ENCODE measurements around the gene PCSK9.
"Not testable (repeated sequence)": the region's sequence is repeated elsewhere in the genome, so short reads cannot be mapped to it uniquely, and the experiment has no call there.

Gene PCSK9

GRCh38 chr1:55081905-55082296 is 42.6 kb downstream of the PCSK9 start:
- DNase-seq, result no peak

GRCh38 chr1:55084257-55084656 is 44.9 kb downstream of the PCSK9 start:
- no peak for DNase-seq

DNA sequence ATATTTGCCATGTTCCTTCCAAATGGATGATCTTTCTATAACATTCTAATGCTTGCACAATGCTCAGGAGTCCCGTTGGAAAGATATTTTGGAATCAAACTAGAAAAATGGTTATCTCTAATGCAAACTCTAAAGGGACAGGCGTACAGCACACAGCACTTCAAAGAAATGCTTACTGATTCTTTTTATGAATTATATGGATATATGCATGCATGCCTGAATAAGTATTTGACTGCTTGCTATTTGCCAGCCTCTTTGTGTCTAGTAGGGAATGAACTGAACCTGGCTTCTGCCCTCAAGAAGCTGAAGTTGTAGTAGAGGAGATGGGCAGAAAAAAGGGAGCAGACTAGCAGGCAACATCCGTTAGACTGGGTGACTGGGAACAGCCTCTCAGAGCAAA is 48.1 kb downstream of the PCSK9 start:
- DNase-seq, result no peak

- DNase-seq, result no peak
Measured at GRCh38 chr1:55088413-55088812, 49.1 kb downstream of the PCSK9 start.

DNA sequence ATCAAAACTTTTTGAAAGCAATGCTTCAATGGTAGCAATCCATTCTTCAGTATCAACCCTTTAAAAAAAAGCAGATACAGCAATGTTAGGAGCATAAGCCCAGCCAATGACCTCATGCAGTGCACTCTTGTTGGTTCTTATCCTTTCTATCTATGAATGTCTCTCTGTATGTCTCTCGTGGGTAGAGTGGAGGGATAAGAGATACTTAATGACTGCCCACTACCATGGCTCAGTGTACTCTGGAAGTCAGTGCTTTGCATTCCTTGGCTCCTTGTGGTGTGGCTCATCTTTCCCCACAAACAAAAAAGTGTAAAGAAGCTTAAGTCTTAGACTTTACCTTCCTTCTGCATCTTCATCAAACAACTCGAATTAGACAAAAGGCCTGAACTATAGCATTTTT is 50.3 kb downstream of the PCSK9 start:
- DNase-seq, result no peak

DNA sequence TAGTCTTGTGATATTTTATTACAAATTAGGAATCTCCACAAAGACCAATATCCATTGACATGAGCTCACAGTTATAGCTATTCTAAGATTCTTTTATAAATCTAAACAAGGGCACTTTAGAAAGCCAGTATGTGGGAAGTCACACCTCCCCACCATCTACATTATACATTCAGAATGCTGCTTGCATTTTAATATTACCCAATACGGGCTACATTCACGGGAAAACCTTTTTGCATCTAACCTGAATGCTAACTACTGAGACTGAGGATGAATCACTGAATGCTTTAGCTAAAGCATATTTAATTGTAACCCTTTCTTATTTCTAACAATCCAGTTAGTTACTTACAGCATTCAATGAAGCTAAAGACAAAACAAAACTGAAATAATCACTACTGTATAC is 53.1 kb downstream of the PCSK9 start:
- DNase-seq, result no peak

GRCh38 chr1:55095095-55095494 is 55.7 kb downstream of the PCSK9 start:
- no peak for DNase-seq

DNA sequence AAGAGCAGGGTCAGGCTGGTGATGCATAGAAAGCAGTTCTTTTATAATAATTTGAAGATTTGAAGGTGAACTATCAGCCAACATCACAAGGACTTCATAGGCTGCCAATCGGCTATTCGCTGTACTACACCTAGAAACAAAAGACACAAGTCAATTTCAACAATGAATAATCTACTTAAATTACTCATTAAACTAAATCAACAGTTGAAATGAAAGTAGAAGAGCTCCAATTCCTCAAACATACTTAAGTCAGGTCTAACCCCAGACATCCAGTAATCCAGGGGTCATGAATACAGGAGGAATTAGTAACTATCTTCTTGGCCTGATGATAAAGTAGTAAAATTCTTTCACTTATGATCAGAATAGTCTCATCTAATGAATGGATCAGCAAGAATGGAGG is 64.5 kb downstream of the PCSK9 start:
- no peak for DNase-seq

DNA sequence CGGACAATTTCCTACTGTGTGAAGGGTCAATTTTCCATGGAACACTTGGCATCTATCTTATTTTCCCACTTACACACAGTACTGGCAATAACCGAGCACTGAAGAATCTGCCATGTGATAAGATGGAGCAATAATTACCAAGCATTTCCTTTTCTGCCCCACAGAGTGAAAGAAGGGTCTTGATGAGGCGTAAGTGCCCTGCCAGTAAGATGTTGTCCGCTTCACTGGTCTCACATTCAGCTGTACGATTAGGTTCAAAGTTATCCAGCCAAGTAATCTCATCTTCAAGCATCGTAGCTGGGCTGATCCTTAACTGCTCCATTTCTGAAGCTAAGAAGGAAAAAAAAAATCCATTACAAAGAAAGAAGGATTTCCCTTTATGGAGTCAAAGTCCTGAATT is 67.8 kb downstream of the PCSK9 start:
- DNase-seq, result no peak

GRCh38 chr1:55109005-55109404 is 69.7 kb downstream of the PCSK9 start:
- DNase-seq, result not testable (repeated sequence)
